ENCODE results near the gene MYPN.
"Not testable (repeated sequence)": the region's sequence is repeated elsewhere in the genome, so short reads cannot be mapped to it uniquely, and the experiment has no call there.

Gene MYPN

GRCh38 chr10:68109331-68109730 lies at the start of gene MYPN:
Gene MYPN, plus strand, starts transcription at chr10:68109488. Its CDS starts 11,951 bp downstream, at chr10:68121439.
- DNase-seq (ENCODE audit: extremely low read depth in 1 of 2, low read depth in 1 of 2), result no peak

- no peak for DNase-seq (ENCODE audit: extremely low read depth in 1 of 2, low read depth in 1 of 2)
These were observed 42.3 kb upstream of the MYPN start for GRCh38 chr10:68067029-68067428.

GRCh38 chr10:68067508-68067907 lies 41.8 kb upstream of the MYPN start:
- DNase-seq (ENCODE audit: extremely low read depth in 1 of 2, low read depth in 1 of 2), result no peak

GRCh38 chr10:68073631-68074030 lies 35.7 kb upstream of the MYPN start:
- no peak for DNase-seq (ENCODE audit: extremely low read depth in 1 of 2, low read depth in 1 of 2)

GRCh38 chr10:68074031-68074774 lies 35.1 kb upstream of the MYPN start:
- no peak for DNase-seq (ENCODE audit: extremely low read depth in 1 of 2, low read depth in 1 of 2)

- DNase-seq (ENCODE audit: extremely low read depth in 1 of 2, low read depth in 1 of 2), result peak; percentile 77 to 88
These were observed 34.3 kb upstream of the MYPN start, which contains the start of gene HERC4 for GRCh38 chr10:68074775-68075549. Gene HERC4, minus strand, starts transcription at chr10:68075283. Its CDS starts 2,175 bp downstream, at chr10:68073108.

- no peak for DNase-seq (ENCODE audit: extremely low read depth in 1 of 2, low read depth in 1 of 2)
These were observed 33.7 kb upstream of the MYPN start for GRCh38 chr10:68075550-68076004.

- not testable (repeated sequence) for DNase-seq (ENCODE audit: extremely low read depth in 1 of 2, low read depth in 1 of 2)
These were observed 33.2 kb upstream of the MYPN start for GRCh38 chr10:68076081-68076480.

- no peak for DNase-seq (ENCODE audit: extremely low read depth in 1 of 2, low read depth in 1 of 2)
These were observed 32.3 kb upstream of the MYPN start for GRCh38 chr10:68077026-68077425.

- DNase-seq (ENCODE audit: extremely low read depth in 1 of 2, low read depth in 1 of 2), result no peak
These were observed 29.9 kb upstream of the MYPN start for GRCh38 chr10:68079434-68079833.

GRCh38 chr10:68080853-68081431 lies 28.3 kb upstream of the MYPN start:
- no peak for DNase-seq (ENCODE audit: extremely low read depth in 1 of 2, low read depth in 1 of 2)

- no peak for DNase-seq (ENCODE audit: extremely low read depth in 1 of 2, low read depth in 1 of 2)
These were observed 27.4 kb upstream of the MYPN start for GRCh38 chr10:68081916-68082315.

GRCh38 chr10:68082872-68083271 lies 26.4 kb upstream of the MYPN start:
- no peak for DNase-seq (ENCODE audit: extremely low read depth in 1 of 2, low read depth in 1 of 2)

- no peak for DNase-seq (ENCODE audit: extremely low read depth in 1 of 2, low read depth in 1 of 2)
These were observed 25.3 kb upstream of the MYPN start for GRCh38 chr10:68083953-68084352.

- DNase-seq (ENCODE audit: extremely low read depth in 1 of 2, low read depth in 1 of 2), result no peak
These were observed 24.8 kb upstream of the MYPN start for GRCh38 chr10:68084469-68084868.

GRCh38 chr10:68086011-68086410 lies 23.3 kb upstream of the MYPN start:
- no peak for DNase-seq (ENCODE audit: extremely low read depth in 1 of 2, low read depth in 1 of 2)

- DNase-seq (ENCODE audit: extremely low read depth in 1 of 2, low read depth in 1 of 2), result no peak
These were observed 22.2 kb upstream of the MYPN start for GRCh38 chr10:68086910-68087684.

- DNase-seq (ENCODE audit: extremely low read depth in 1 of 2, low read depth in 1 of 2), result no peak
These were observed 21.4 kb upstream of the MYPN start for GRCh38 chr10:68087685-68088401.

GRCh38 chr10:68088740-68089139 lies 20.5 kb upstream of the MYPN start:
- DNase-seq (ENCODE audit: extremely low read depth in 1 of 2, low read depth in 1 of 2), result no peak

GRCh38 chr10:68090586-68090985 lies 18.7 kb upstream of the MYPN start:
- no peak for DNase-seq (ENCODE audit: extremely low read depth in 1 of 2, low read depth in 1 of 2)

Data from activated CD8-positive, alpha-beta memory T cell treated with anti-CD3 and anti-CD28 coated beads for 1 hour (primary cell).